NCI-H446 (cell line): ENCODE results near the gene CFAP57.
A peak's percentile ranks its signal among the peaks of the same experiment; 100 is the strongest.

ENCODE experiments used
- DNase-seq, 2 experiments: peaks; one replicate each; lab custom pipeline; 2025; lab: John Stamatoyannopoulos, UW

The CFAP57 gene

GRCh38 chr1:43227143-43227764, 55.1 kb downstream of the CFAP57 start:
- DNase-seq: peak; percentile 56 to 78

GRCh38 chr1:43229826-43230780, 58.0 kb downstream of the CFAP57 start:
- DNase-seq: no peak

GRCh38 chr1:43232074-43232473, 59.9 kb downstream of the CFAP57 start:
- DNase-seq: no peak

GRCh38 chr1:43232482-43232881, 60.4 kb downstream of the CFAP57 start:
- DNase-seq: peak in 1 of 2 experiments; percentile 39

- no peak for DNase-seq
These were observed 61.5 kb downstream of the CFAP57 start for GRCh38 chr1:43233631-43234030.

GRCh38 chr1:43234267-43234666, 62.1 kb downstream of the CFAP57 start:
- DNase-seq: no peak

- no peak for DNase-seq
These were observed 62.9 kb downstream of the CFAP57 start for GRCh38 chr1:43235040-43235439.

GRCh38 chr1:43235451-43236121, 63.5 kb downstream of the CFAP57 start:
- no peak for DNase-seq

- no peak for DNase-seq
These were observed 65.0 kb downstream of the CFAP57 start for GRCh38 chr1:43237121-43237520.

- DNase-seq: peak in 1 of 2 experiments; percentile 48
These were observed 66.0 kb downstream of the CFAP57 start for GRCh38 chr1:43238085-43238484.

GRCh38 chr1:43238991-43239469, 66.9 kb downstream of the CFAP57 start:
- DNase-seq: no peak

- DNase-seq: no peak
These were observed 67.4 kb downstream of the CFAP57 start for GRCh38 chr1:43239484-43239883.

- DNase-seq: no peak
These were observed 69.3 kb downstream of the CFAP57 start for GRCh38 chr1:43241413-43241836.

- no peak for DNase-seq
These were observed 71.2 kb downstream of the CFAP57 start for GRCh38 chr1:43243299-43243698.

- no peak for DNase-seq
These were observed 74.5 kb downstream of the CFAP57 start for GRCh38 chr1:43246466-43247213.

GRCh38 chr1:43247256-43247921, 75.3 kb downstream of the CFAP57 start:
- DNase-seq: no peak

- DNase-seq: no peak
These were observed 78.2 kb downstream of the CFAP57 start for GRCh38 chr1:43250351-43250761.

- DNase-seq: no peak
These were observed 78.9 kb downstream of the CFAP57 start for GRCh38 chr1:43251024-43251423.

GRCh38 chr1:43252225-43252624, 80.1 kb downstream of the CFAP57 start:
- DNase-seq: no peak

- no peak for DNase-seq
These were observed 81.0 kb downstream of the CFAP57 start for GRCh38 chr1:43253173-43253572.

- no peak for DNase-seq
These were observed 81.7 kb downstream of the CFAP57 start for GRCh38 chr1:43253876-43254275.
